AG08396 (cell line): ENCODE measurements around the gene KDM4C.

ENCODE experiments used
- DNase-seq: peaks from one replicate; pipeline ENCODE4 v3.0.0; 2012; ENCODE audit warnings: low spot score, mixed read lengths

Gene KDM4C

DNA sequence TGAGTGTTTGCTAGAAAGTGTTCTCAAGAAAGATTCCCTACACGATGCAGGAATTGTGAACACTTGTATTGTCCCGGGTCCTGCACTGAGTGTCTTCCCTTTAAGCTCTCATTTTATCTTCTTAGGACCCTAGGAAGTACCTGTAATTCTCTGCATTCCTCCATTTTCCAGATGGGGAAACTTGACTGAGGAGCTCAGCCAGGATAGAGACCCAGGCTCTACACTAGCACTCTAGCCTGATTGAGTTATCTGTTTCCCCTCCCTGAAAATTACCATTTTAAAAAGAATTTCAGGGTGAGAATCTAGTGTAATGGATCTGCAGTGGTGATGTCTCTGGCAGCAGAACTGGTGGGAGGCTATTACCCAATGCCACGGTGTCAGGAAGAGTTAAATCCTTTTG, 453.9 kb downstream of the KDM4C start:
- no peak for DNase-seq

GRCh38 chr9:7212101-7212500, 454.3 kb downstream of the KDM4C start:
- no peak for DNase-seq

DNA sequence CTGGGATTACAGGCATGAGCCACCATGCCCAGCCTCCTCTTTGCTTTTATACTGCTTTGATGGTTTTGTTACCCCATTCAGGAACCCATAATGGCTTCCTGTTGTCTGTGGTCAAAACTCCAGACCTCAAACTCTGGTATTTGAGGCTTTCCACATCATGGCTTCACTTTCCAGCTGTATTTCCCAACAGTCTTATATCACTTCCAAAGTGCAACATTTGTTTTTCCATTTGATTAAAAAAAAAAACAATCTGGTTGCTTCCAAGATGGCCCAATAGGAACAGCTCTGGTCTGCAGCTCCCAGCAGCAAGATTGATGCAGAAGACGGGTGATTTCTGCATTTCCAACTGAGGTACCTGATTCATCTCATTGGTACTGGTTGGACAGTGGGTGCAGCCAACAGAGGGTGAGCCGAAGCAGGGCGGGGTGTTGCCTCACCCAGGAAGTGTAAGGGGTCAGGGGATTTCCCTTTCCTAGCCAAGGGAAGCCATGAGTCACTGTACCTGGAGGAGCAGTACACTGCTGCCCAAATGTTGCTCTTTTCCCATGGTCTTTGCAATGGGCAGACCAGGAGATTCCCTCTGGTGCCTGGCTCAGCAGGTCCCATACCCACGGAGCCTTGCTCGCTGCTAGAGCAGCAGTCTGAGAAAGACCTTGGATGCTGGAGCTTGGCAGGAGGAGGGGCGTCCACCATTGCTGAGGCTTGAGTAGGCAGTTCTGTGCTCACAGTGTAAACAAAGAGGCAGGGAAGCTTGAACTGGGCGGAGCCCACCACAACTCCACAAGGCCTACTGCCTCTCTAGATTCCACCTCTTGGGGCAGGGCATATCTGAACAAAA, 458.4 kb downstream of the KDM4C start:
- DNase-seq, result no peak

- DNase-seq, result no peak
Measured at GRCh38 chr9:7223981-7224380, 466.2 kb downstream of the KDM4C start.
